B cell (primary cell): ENCODE data around the gene IVL. TPM values are rescaled to one million over a fixed set of nuclear protein-coding genes. Genes with fewer than 3 reads are reported as not detected.

Experiments used
- ATAC-seq: fragments of 200-7000 bp; cut with Tn5 transposase; one replicate; pipeline ENCODE4 v1.10.0; 2021; ENCODE audit warnings: low read depth, mild to moderate bottlenecking, moderate number of reproducible peaks, moderate library complexity
- CTCF ChIA-PET: fragments of 350-600 bp; sonication (Branson Sonifier 250); formaldehyde crosslinking; loops from one replicate; lab custom pipeline; 2021; ENCODE audit warnings: antibody characterized with exemption, inconsistent platforms; lab: Charles Lee
- POLR2A ChIA-PET: fragments of 350-600 bp; sonication (Branson Sonifier 250); formaldehyde crosslinking; loops from one replicate; lab custom pipeline; 2021; ENCODE audit warnings: antibody characterized with exemption; lab: Charles Lee
- DNase-seq: peaks from one replicate; pipeline ENCODE4 v3.0.0; 2013
- H2AFZ ChIP-seq: 2 replicates; pipeline ENCODE4 v1.6.1; 2012; ENCODE audit warnings: mild to moderate bottlenecking, low read depth, low read length; ENCODE audit not compliant: insufficient read depth, poor library complexity, severe bottlenecking
- H3K27ac ChIP-seq, 2 donors: 1 replicate in 1 of 2; 2 replicates in 1 of 2; pipeline ENCODE4 v1.5.1; 2012 to 2013; ENCODE audit warnings: low read length in 2 of 2, mild to moderate bottlenecking in 2 of 2, moderate library complexity in 1 of 2
- H3K27me3 ChIP-seq, 4 experiments: fragments of 200-600 bp in 1 of 4; sonication (generic) in 1 of 4; replicated peaks in 1 of 4; 1 replicate in 2 of 4; 2 replicates in 2 of 4; pipeline versions ENCODE4 v1.6.1 to v1.7.0; 2013 to 2016; ENCODE audit warnings: low read length in 3 of 4, mild to moderate bottlenecking in 2 of 4, mixed read lengths in 1 of 4, moderate library complexity in 1 of 4; ENCODE audit not compliant: insufficient read depth in 4 of 4, control insufficient read depth in 3 of 4; ENCODE audit errors: control extremely low read depth in 1 of 4
- H3K36me3 ChIP-seq, 2 experiments: replicated peaks in 1 of 2; 1 replicate in 1 of 2; 2 replicates in 1 of 2; pipeline versions ENCODE4 v1.6.1 to v1.7.1; 2013; ENCODE audit warnings: low read length in 1 of 2; ENCODE audit not compliant: insufficient read depth in 2 of 2, control insufficient read depth in 1 of 2; ENCODE audit errors: control extremely low read depth in 1 of 2, extremely low read depth in 1 of 2
- H3K4me1 ChIP-seq, 2 donors: fragments of 200-600 bp in 1 of 2; sonication (generic) in 1 of 2; 1 replicate in 1 of 2; 2 replicates in 1 of 2; pipeline versions ENCODE4 v1.5.1 to v1.6.1; 2013 to 2017; ENCODE audit warnings: low read length in 2 of 2; ENCODE audit not compliant: control insufficient read depth in 2 of 2, insufficient read depth in 2 of 2
- H3K4me2 ChIP-seq: replicated peaks from 2 replicates; pipeline ENCODE3; 2012; ENCODE audit warnings: mild to moderate bottlenecking, low read depth, low read length; ENCODE audit not compliant: poor library complexity, severe bottlenecking
- H3K4me3 ChIP-seq, 5 experiments: fragments of 200-600 bp in 1 of 5; sonication (generic) in 1 of 5; 1 replicate in 3 of 5; 2 replicates in 2 of 5; pipeline versions ENCODE4 v1.5.1 to v1.7.0; 2011 to 2016; ENCODE audit warnings: low read length in 4 of 5, mild to moderate bottlenecking in 4 of 5, low read depth in 2 of 5, control low read depth in 1 of 5, moderate library complexity in 1 of 5; ENCODE audit not compliant: insufficient read depth in 1 of 5; ENCODE audit errors: control extremely low read depth in 1 of 5, extremely low read depth in 1 of 5
- H3K79me2 ChIP-seq: fragments of 200-600 bp; sonication (generic); one replicate; pipeline ENCODE4 v1.6.0; 2016; ENCODE audit warnings: low read length; ENCODE audit not compliant: control insufficient read depth, insufficient read depth
- H3K9ac ChIP-seq: fragments of 200-600 bp; sonication (generic); 2 replicates; pipeline ENCODE4 v1.6.1; 2017; ENCODE audit warnings: mild to moderate bottlenecking, low read length, moderate library complexity
- H3K9me3 ChIP-seq, 3 donors: one replicate each; pipeline versions ENCODE4 v1.6.1 to v1.7.1; 2013; ENCODE audit warnings: low read length in 2 of 3; ENCODE audit not compliant: control insufficient read depth in 2 of 3, insufficient read depth in 1 of 3; ENCODE audit errors: control extremely low read depth in 1 of 3
- H4K20me1 ChIP-seq: 2 replicates; pipeline ENCODE4 v1.6.0; 2012; ENCODE audit warnings: mild to moderate bottlenecking, low read length; ENCODE audit not compliant: insufficient read depth, control insufficient read depth, poor library complexity, severe bottlenecking
- H3K27ac Mint-ChIP-seq: one replicate; pipeline ENCODE4 v1.8.0; 2021; ENCODE audit warnings: mixed read lengths
- H3K27me3 Mint-ChIP-seq: one replicate; pipeline ENCODE4 v1.8.0; 2021; ENCODE audit warnings: mixed read lengths
- H3K4me1 Mint-ChIP-seq: one replicate; pipeline ENCODE4 v1.8.0; 2021; ENCODE audit warnings: mixed read lengths
- H3K4me3 Mint-ChIP-seq: one replicate; pipeline ENCODE4 v1.8.0; 2021; ENCODE audit warnings: mixed read lengths
- H3K9me3 Mint-ChIP-seq: one replicate; pipeline ENCODE4 v1.8.0; 2022; ENCODE audit warnings: mixed read lengths; ENCODE audit not compliant: insufficient read depth
- EZH2 ChIP-seq: IDR thresholded peaks from 2 replicates; pipeline ENCODE4 v1.6.1; 2012; ENCODE audit warnings: borderline replicate concordance, low read depth, mild to moderate bottlenecking, moderate library complexity, low read length; ENCODE audit not compliant: insufficient read depth, poor library complexity, severe bottlenecking
- WGBS: methylation state at CpG from one replicate; pipeline ENCODE4 v1.1.5; 2013; ENCODE audit warnings: missing lambda C conversion rate; ENCODE audit not compliant: insufficient coverage; 5-methylcytosine and 5-hydroxymethylcytosine counted together
- intact Hi-C: fragments of 100-400 bp; cut with micrococcal nuclease; formaldehyde crosslinking; loops from one replicate; pipeline ENCODE4 v1.10.0; 2022
- polyA plus RNA-seq: library from polyadenylated mRNA; depleted of rRNA; stranded (reverse); fragments of >200 nt; gene quantifications from 2 replicates; pipeline ENCODE4 v1.2.3, GENCODE V29; 2012
- total RNA-seq, 2 donors: library from RNA; stranded (reverse); fragments of 120-200 nt in 1 of 2; gene quantifications; 1 replicate in 1 of 2; 2 replicates in 1 of 2; pipeline versions ENCODE4 v1.2.3 to v1.2.4, GENCODE V29; 2013 to 2022
- TF ChIP-seq, protein P1 (sequence below): fragments of 200-600 bp; IDR thresholded peaks from one replicate; pipeline ENCODE4 v1.8.0; 2022; ENCODE audit warnings: antibody characterized with exemption, mild to moderate bottlenecking

IVL gene
- total and polyA plus RNA-seq, 2 donors (not counting 1 experiment from before 2014, with no cell fraction given) = not detected

DNA sequence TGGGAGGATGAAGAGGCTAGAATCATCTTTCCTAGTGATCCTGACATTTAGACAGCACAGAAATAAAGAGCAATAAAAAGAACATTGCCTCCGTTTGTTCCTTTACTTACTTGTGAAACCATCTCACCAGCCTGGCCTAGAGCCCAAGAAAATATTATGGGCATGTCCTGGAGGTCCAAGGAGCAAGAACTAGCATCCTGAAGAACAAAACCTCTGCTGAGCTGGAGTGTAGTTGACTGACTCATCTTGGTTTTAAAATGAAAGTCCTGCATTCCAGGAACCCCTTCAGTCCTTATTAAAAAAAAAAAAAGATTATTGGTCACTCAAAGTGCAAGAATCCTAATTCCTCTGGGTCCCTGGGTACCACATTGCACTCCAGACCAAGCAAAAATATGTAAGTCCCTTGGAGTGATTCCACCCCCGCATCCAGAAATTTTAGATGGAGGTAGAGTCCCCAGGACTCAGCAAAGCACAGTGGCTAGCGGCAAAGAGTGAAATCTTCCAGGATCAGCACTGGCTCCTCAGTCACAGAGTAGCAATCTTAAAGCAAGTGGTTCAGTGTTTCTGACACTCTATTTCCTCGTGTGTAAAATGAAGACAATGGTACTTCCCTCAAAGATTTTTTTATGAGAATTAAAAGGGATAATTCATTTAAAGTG, 23.3 kb upstream of the IVL start:
- H3K27ac Mint-ChIP-seq = no peak overlapping the region
- H3K4me1 ChIP-seq = no peaks in the 10 kb centered on the region

GRCh38 chr1:152886085-152886484, 22.3 kb upstream of the IVL start:
- no peaks in the 10 kb centered on the region for H3K36me3 ChIP-seq
- DNase-seq = no peak
- ATAC-seq = no peak
- Mint-ChIP-seq H3K9me3 (no peaks in the 10 kb centered on the region), H3K4me3 (no peak overlapping the region), H3K27me3 (peaks cover 17% of the 10 kb centered on the region), H3K4me1 (no peaks in the 10 kb centered on the region), H3K27ac (no peak overlapping the region)
- H3K27me3 ChIP-seq = no peaks in the 10 kb centered on the region
- H3K4me1 ChIP-seq = no peaks in the 10 kb centered on the region
- WGBS = 88% methylated on average over 2 of the region's 3 CpGs
- POLR2A ChIA-PET = no interaction called here
- no peak overlapping the region for H3K4me2 ChIP-seq
- H4K20me1 ChIP-seq = no peaks in the 10 kb centered on the region
- no peaks in the 10 kb centered on the region for H3K79me2 ChIP-seq
- TF ChIP-seq, protein P1, sequence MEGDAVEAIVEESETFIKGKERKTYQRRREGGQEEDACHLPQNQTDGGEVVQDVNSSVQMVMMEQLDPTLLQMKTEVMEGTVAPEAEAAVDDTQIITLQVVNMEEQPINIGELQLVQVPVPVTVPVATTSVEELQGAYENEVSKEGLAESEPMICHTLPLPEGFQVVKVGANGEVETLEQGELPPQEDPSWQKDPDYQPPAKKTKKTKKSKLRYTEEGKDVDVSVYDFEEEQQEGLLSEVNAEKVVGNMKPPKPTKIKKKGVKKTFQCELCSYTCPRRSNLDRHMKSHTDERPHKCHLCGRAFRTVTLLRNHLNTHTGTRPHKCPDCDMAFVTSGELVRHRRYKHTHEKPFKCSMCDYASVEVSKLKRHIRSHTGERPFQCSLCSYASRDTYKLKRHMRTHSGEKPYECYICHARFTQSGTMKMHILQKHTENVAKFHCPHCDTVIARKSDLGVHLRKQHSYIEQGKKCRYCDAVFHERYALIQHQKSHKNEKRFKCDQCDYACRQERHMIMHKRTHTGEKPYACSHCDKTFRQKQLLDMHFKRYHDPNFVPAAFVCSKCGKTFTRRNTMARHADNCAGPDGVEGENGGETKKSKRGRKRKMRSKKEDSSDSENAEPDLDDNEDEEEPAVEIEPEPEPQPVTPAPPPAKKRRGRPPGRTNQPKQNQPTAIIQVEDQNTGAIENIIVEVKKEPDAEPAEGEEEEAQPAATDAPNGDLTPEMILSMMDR = no peak
- TF ChIP-seq EZH2 = no peak
- no peak overlapping the region for H3K4me3 ChIP-seq
- CTCF ChIA-PET = no interaction called here
- H2AFZ ChIP-seq = no peak overlapping the region
- intact Hi-C loops = no loop called here
- no peak overlapping the region for H3K27ac ChIP-seq
- no peaks in the 10 kb centered on the region for H3K9me3 ChIP-seq
- H3K9ac ChIP-seq = no peak overlapping the region

More for the DNA sequence above, 23.3 kb upstream of the IVL start:
- peaks cover 10% of the 10 kb centered on the region for H3K27me3 Mint-ChIP-seq
- H3K9me3 ChIP-seq = no peaks in the 10 kb centered on the region
- 67% methylated on average over 4 of the region's 4 CpGs for WGBS
- intact Hi-C loops = no loop called here
- H2AFZ ChIP-seq = no peak overlapping the region
- POLR2A ChIA-PET = no interaction called here
- no peaks in the 10 kb centered on the region for H3K27me3 ChIP-seq
- H3K9me3 Mint-ChIP-seq = no peaks in the 10 kb centered on the region
- H3K4me2 ChIP-seq = no peak overlapping the region
- no peak overlapping the region for H3K9ac ChIP-seq
- CTCF ChIA-PET = interaction anchor here (1.6 kb wide), 1 partner anchor 13 kb away, joined by 3 read pairs; no protein-coding TSS in a partner anchor
- H3K4me1 Mint-ChIP-seq = peaks cover 2% of the 10 kb centered on the region
- TF ChIP-seq EZH2 = no peak
- TF ChIP-seq, protein P1 = no peak
- no peak for ATAC-seq
- H4K20me1 ChIP-seq = no peaks in the 10 kb centered on the region
- no peak overlapping the region for H3K27ac ChIP-seq
- H3K36me3 ChIP-seq = no peaks in the 10 kb centered on the region
- no peaks in the 10 kb centered on the region for H3K79me2 ChIP-seq
- no peak overlapping the region for H3K4me3 Mint-ChIP-seq
- H3K4me3 ChIP-seq = no peak overlapping the region
- DNase-seq = no peak
